GM19438 (cell line): ENCODE results near the gene C22orf39.
"Not testable (repeated sequence)": the region's sequence is repeated elsewhere in the genome, so short reads cannot be mapped to it uniquely, and the experiment has no call there.

Experiments
- ATAC-seq: cut with Tn5 transposase; IDR thresholded peaks from one replicate; pipeline ENCODE4 v1.9.1; 2021; ENCODE audit warnings: low read depth; ENCODE audit not compliant: unreplicated experiment

C22orf39 gene

DNA sequence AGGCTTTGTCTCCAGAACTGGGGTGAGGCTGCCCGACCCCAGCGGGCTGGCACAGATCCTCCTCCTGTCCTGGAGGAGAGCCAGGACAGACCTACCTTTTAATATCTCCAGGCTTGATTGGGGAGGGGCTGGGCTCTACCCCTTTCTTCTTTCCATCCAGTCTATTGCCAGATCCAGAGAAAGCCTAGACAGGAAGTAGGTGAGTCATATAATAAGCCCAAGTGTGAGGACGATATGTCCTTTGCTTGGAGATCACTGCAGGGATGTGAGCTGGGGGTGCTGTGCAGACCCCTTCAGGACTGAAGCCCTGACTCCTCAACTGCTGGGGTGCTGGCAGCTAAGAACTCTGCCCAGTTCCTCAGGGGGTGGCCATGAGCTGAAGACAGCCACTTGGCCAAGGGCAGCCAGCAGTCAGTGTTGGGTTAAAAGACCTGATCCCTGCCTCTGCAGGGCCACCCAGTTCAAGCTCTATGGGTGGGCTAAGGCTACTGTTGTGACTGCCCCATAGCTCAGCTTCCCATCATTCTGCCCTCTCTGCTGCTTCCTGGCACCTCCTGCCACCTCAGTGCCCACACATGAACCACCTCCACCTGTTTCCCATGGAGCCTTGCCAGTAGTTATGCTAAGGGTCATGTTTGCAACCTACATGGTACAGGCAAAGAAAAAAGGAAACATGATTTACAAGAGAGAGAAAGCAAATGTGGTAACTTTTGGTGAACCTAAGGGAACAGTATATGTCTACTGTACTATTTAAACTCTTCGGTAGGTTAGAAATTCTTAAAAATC, 8.3 kb upstream of the C22orf39 start:
- no peak for ATAC-seq

DNA sequence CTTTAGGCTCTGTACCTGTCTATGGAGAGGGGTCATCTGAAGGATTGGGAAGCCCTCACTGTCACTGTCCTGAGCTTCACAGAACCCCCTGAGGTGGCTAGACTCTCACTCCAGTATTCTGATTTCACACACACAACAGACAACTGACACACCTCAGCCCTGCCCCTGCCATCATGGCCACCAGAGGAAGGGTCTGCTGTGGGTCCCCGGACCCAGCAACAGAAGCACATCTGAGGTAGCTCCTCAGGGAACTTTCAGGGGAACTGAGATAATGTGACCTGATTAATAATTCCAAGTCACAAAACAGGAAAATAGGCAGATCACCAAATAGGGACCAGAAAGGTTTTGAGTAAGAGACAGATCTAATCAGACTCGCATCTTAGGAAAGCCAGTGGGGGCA, 7.5 kb upstream of the C22orf39 start:
- ATAC-seq, result no peak

DNA sequence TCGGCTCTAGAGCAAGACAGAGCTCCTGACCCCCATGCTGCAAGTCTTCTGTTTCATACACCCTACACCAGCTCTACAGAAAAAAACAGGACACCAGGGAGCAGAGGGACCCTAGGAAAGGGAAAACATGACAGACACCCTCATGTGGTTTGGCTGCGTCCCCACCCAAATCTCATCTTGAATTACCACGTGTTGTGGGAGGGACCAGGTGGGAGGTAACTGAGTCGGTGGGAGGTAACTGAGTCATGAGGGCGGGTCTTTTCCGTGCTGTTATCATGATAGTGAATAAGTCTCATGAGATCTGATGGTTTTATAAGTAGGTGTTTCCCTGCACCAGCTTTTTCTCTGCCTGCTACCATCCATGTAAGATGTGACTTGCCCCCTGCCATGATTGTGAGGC, 6.6 kb upstream of the C22orf39 start:
- ATAC-seq, result no peak

DNA sequence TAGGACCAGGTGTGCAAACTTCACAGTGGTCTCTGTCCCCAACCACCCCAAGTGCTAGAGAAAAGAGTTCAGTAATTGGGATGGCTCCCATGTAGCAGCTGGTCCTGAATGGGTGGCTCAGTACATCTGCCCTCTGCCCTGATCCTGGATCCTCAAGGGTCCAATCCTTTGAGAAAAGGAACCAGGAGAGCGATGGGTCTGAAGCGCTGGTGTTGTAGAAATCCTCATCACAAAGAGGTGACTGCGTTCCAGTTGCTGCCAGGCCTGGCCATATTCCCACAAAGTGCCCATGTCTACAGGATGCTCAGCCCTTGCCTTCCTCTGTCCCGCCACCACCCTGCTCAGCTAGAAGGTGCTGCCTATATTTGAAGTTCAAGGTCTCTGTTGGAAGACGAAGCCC, 6.2 kb upstream of the C22orf39 start:
- ATAC-seq, result no peak

DNA sequence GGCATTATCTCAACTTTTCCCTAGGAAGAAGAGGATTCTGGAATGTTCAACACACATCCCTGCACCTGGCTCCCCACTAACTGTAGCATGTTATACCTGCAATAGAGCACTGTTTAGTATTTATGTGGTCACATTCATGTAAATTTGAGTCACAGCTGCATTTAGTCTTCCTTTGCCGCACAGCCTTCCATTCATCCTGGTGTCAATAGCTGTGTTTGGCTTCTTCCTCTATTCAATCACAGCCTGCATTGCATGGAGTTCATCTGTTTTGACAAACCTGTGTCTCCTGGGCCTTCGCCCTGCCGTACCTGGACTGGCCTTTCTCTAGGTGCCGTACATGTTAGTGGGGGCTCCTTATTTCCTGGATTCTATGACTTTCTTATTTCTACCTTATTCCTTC, 4.1 kb upstream of the C22orf39 start:
- no peak for ATAC-seq

DNA sequence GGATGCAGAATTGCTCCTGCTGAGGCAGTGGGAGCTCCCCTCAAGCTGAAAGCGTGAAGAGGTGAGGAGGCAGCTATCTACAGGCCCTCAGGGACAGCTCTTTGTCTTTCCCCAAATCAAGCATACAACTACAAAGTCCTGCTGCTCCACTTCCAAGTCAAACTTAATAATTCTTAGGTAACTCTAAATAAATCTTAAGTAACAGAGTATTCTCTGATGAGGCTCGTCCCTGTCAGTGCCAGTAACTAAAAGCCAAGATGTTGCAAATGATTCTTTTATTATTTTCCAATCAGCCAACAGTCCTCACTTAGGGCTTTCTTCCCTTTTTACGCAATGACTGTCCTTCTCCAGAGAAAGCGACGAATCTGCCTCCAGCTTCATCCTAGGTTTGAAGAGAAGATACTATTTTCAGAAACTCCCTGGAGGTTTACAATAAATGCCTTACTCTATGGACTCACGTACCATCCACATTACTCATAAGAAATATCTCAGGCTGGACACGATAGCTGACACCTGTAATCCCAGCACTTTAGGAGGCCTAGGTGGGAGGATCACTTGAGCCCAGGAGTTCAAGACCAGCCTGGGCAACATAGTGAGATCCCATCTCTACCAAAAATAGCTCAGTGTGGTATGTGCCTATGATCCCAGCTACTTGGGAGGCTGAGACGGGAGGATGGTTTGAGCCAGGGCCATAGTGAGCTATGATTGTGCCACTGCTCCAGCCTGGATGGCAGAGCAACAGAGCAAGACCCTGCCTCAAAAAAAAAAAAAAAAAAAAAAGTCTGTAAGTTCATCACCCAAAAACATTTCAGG, 3.1 kb upstream of the C22orf39 start:
- no peak for ATAC-seq

DNA sequence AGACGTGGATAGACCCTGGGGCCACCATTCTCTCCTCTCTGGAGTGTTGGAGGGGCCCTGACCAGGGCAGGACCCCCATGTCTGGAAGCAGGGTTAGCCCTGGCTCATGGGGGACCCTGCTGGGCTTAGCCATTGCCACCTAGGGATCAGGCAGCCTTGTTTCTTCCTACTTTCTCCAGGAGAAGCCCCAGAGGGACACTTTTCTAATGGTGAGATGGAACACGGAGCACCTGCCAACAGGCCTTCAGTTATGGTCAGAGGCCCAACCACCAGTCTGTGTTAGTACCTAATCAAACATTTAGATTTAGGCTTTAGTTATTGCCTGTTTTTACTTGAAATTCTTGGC, 1.9 kb upstream of the C22orf39 start:
- ATAC-seq, result no peak

DNA sequence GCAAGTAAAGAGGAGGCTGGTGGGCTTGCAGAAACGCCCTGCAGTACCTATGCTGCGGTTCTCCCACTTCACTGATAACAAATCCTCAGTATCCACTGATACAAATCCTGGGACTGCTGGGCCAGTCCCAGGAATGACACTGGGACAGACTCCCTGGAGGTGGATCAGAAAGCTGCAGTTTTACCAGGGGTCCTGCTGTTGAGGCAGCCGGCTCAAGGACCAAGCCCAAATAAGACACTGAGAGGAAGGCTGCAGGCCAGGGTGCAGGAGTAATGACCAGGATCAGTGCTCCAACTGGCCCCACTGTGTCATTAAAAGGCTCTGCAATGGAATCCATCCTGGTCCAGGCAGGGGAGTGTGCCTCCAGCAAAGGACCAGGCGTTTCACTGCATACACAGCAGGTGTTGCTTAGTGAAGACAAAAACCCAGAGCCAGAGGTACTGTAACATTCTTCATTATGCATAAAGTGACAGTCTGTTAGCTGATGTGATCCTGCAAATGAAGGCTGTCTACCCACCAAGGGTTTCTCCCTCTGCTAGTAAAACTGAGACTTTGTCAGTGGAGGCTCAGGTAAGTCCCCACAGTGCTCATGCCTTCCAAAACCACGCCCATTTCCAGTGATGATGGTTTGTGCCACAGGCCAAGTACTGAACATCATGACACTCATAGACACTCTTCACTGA, 1.4 kb upstream of the C22orf39 start:
- ATAC-seq, result no peak

DNA sequence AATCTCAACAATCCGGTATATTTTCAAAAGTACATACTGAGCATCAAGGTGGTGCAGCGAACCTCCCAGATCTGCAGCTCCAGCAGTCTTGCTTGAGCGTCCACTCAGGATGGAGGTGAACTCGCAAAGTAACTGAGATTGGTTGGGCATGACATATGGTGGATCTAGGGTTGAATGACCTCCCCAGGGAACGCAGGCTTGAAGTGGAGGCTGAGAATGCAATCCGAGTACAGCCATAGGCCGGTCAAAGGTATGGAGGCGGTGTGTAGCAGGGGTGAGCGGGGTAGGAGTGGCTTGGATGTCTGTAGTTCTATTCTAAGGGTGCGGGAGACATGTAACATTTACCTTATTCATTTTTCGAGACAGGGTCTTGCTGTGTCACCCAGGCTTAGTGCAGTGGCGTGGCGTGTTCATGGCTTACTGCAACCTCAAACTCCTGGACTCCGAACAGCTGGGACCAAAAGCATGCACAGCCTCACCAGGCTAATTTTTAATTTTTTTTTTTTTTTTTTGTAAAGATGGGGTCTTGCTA, 631 bp upstream of the C22orf39 start:
- ATAC-seq, result no peak

DNA sequence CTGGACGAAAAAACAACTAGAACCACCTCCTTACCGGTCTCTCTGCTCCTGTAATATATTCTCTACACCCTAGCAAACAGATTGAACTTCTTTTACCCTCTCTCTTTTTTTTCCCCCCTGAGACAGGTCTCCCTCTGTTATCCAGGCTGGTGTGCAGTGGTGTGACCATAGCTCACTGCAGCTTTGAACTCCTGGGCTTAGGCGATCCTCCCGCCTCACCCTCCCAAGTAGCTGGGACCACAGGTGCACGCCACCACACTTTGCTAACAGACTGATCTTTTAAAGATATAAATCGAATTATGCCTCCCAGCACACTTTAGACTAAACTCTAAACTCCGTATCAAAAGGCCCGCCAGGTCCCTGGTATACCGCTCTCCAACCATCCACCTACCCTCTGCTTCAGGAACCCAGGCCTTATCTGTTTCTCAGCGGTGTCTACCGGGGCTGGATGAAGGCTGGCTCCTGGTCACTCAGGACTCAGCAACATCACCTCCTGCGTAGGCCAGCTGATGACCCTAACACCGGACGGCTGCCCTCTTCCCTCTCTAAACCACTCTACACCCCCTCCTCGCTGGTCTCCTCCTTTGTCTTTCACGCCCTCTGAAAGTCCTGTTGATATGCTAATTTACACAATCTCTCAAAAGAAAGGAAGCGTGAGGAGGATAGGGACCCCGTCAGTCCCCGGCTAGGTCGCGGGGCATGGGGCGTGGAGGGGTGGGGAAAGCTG, 745 bp downstream of the C22orf39 start:
- ATAC-seq, result no peak

DNA sequence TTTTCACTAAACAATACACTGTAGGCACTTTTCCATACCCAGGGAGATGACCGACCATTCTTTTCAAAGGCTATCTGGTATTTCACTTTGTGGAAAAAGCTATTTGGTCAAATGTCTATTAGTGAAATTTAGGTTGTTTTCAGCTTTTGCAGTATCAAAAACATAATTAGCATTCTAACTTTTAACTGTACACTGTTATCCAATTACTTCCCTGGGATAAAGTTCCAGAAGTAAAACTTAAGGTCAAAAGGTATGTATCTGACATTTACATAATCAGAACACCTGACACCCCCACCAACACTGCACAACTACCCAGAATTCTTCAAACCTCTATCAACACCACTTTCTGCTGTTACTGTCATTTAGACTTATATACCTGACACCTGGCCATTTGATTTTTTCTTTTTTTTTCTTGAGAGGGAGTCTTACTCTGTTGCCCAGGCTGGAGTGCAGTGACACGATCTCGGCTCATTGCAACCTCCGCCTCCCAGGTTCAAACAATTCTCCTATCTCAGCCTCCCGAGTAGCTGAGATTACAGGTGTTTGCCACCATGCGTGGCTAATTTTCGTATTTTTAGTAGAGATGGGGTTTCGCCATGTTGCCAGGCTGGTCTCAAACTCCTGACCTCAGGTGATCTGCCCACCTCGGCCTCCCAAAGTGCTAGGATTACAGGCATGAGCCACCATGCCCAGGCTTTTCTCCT, 2.1 kb downstream of the C22orf39 start:
- not testable (repeated sequence) for ATAC-seq

DNA sequence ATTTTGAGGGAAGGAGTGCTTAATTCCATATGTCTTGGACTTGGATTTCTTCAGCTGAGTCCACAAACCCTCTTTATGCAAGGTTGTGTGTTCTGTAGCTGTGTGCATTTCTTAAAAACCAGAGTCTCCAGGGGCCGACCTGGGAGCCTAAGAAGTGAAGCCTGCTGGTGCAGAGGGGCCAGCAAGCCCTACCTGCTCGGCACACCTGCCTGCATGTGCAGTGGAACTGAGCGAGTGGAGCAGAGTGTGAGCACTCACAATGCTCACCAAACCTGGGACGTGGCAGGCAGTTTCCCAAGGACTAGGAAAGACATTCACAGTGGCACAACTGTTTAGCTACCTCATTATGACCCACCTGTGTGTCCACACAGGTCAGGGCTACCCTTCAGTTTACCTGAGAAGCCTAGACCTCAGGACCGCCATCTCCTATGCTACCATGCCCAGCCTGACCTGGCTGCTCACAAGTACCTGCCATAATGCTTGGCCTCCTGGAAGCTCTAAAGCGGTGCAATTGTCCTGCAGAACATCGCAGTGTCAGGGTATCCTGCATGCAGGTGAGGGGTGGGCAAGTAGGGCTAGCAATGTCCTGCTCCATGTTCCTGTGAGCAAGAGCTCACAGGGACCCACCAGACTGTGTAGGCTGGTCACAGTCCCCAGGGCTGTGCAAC, 3.8 kb downstream of the C22orf39 start:
- no peak for ATAC-seq

DNA sequence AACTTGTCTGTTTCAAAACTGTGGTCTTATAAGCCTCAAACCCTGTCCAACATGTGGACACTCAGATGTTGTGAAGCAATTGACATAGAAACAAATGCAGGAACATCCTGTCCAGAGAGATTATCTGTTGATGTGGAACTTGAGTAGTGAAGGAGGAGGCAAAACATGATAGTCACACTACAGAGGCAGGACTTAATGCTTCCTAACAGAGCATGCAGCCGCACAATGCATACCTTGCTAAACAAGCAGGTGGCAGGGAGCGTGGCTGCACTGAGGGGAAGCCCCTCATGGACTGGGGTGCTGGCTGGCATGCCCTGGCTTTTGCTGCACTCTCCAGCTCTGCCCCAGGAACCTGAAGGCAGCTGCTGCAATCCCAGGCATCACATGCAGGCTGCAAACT, 5.3 kb downstream of the C22orf39 start:
- ATAC-seq, result no peak

DNA sequence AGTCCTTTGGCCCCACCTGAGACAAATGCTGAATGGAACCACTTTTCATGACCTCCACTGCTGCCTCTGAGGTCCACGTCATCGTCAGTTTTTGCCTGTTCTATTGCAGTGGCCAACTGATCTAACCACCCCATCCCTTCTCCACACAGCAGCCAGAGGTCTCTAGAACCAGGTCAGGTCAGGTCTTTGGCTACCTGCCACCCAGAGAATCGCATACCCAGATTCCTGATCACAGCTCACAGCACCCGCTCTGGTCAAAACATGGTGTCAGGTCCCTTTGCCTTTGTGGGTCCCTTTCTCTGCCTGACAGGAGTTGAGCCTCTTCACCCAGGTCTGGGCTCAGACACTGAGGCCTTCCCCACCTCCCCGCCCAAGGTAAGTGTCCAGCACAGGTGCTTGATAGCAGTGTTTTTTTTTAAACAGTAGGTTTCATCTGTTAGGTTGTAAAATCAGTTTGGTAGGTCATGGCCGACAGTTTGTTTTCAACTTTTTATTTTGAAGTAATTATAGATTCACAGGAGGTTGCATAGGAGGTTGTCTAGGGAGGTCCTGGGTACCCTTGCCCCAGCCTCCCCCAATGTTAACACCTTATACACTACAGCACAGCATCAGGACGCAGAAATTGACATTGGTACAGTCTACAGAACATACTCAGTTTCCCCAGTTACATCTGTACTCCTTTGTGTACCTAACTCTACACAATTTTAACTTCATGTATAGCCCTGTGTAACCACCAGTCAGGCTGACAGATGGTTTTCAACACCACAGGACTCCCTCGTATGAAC, 6.9 kb downstream of the C22orf39 start:
- no peak for ATAC-seq

DNA sequence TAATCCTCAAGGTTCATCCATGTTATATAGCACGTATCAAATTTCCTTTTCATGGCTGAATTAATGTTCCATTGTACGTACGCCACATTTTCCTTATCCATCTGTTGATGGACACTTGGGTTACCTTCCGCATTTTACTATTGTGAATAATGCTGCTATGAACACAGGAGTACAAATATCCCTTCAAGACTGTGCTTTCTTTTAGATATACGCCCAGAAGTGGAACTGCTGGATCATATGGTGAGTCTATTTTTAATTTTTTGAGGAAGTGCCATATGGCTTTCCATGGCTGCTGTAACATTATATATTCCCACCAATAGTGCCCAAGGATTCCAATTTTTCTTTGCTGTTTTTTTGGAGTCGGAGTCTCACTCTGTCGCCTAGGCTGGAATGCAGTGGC, 9.2 kb downstream of the C22orf39 start:
- ATAC-seq, result no peak

DNA sequence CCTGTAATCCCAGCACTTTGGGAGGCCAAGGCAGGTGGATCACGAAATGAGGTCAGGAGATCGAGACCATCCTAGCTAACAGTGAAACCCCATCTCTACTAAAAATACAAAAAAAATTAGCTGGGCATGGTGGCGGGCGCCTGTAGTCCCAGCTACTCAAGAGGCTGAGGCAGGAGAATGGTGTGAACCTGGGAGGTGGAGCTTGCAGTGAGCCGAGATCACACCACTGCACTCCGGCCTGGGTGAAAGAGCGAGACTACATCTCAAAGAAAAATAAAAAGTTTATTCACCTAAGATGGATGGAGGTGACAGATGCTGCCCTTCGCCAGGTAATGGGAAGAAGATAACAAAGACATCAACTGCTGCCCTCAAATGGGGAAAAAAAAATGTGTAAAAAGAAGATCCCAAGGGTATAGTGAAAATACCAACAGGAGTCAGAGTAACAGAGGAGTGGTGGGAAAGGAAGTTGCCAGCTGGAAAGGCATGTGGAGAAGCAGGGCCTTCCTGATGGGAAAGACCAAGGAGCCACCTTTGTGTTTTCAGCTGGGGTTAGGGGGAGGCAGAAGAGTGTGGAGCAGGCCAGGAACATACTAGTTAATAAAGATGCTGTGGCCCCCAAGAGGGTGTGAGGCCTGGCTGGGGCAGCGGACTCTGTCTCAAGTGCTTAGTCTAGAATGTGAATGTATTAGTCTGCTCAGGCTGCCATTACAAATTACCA, 10.9 kb downstream of the C22orf39 start:
- not testable (repeated sequence) for ATAC-seq

DNA sequence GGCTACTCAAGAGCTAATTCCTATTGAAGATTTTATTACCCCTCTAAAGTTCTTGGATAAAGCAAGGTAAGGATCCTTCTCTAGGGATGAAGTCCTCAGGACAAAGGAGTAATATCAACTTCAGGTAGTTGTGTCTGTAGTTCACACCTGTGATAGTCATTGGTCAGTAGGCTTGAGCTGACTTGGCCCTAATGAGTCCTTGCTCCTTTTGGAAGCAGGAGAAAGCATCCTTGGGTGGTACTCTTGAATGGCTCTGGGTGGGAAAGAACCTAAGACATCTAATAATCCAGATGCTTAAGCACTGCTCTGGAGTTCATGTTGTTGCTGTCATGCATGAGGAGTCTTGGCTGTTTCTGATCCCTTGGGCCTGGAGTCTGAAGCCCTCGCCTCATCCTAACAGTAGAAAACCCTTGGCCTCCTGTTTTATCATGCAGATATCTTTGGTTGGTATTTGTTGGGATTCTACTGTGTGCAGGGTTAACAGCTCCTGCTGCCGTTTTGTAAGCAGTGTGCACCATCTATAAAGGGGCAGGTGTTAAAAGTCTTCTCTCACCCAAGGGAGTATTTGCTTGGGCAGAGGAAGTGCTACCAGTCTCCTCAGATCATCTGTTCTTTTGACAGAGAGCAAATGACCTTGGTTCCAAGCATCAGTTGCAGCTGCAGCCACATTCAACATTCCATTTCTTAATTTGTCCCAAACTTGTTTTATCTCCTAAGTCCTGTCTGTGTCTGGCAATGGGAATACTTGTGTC, 12.5 kb downstream of the C22orf39 start:
- no peak for ATAC-seq
